Astrocyte (in vitro differentiated cells and primary cell): ENCODE measurements around the gene PLA2G2D. TPM values are rescaled to one million over a fixed set of nuclear protein-coding genes. Genes with fewer than 3 reads are reported as not detected.

Experiments
- DNase-seq: peaks from one replicate; pipeline ENCODE4 v3.0.0-alpha.2; 2010; ENCODE audit warnings: low read depth
- FAIRE-seq: peaks from 2 replicates; lab custom pipeline; 2011; peaks lifted over from hg19 to GRCh38; lab: Jason Lieb, UNC
- H2AFZ ChIP-seq: 2 replicates; pipeline ENCODE4 v1.6.0; 2012; ENCODE audit warnings: low read depth, low read length, inconsistent platforms
- H3K27ac ChIP-seq: 2 replicates; pipeline ENCODE4 v1.5.1; 2011; ENCODE audit warnings: low read depth, low read length, inconsistent platforms
- H3K27me3 ChIP-seq: 2 replicates; pipeline ENCODE4 v1.6.0; 2011; ENCODE audit warnings: low read length, inconsistent platforms; ENCODE audit not compliant: insufficient read depth
- H3K36me3 ChIP-seq: 2 replicates; pipeline ENCODE4 v1.5.1; 2011; ENCODE audit warnings: low read length, inconsistent platforms; ENCODE audit not compliant: insufficient read depth
- H3K4me1 ChIP-seq: 2 replicates; pipeline ENCODE4 v1.5.1; 2011; ENCODE audit warnings: low read length, inconsistent platforms; ENCODE audit not compliant: insufficient read depth
- H3K4me2 ChIP-seq: 2 replicates; pipeline ENCODE4 v1.6.0; 2012; ENCODE audit warnings: low read length, inconsistent platforms
- H3K4me3 ChIP-seq: 2 replicates; pipeline ENCODE4 v1.5.1; 2011; ENCODE audit warnings: low read depth, mild to moderate bottlenecking, low read length, inconsistent platforms; ENCODE audit not compliant: insufficient read depth
- H3K79me2 ChIP-seq: 2 replicates; pipeline ENCODE4 v1.6.0; 2012; ENCODE audit warnings: mild to moderate bottlenecking, low read length, inconsistent platforms; ENCODE audit not compliant: insufficient read depth
- H3K9ac ChIP-seq: 2 replicates; pipeline ENCODE4 v1.6.0; 2012; ENCODE audit warnings: mild to moderate bottlenecking, low read length, inconsistent platforms
- H3K9me3 ChIP-seq: 2 replicates; pipeline ENCODE4 v1.5.1; 2012; ENCODE audit warnings: low read depth, mild to moderate bottlenecking, low read length, inconsistent platforms; ENCODE audit not compliant: insufficient read depth
- H4K20me1 ChIP-seq: 2 replicates; pipeline ENCODE4 v1.6.0; 2012; ENCODE audit warnings: low read length, inconsistent platforms; ENCODE audit not compliant: insufficient read depth
- H3K27ac Mint-ChIP-seq: one replicate; pipeline ENCODE4 v1.8.0; 2021; ENCODE audit warnings: mild to moderate bottlenecking, mixed read lengths; ENCODE audit not compliant: unreplicated experiment
- H3K27me3 Mint-ChIP-seq: one replicate; pipeline ENCODE4 v1.8.0; 2021; ENCODE audit warnings: low read depth, mixed read lengths; ENCODE audit not compliant: unreplicated experiment
- H3K36me3 Mint-ChIP-seq: one replicate; pipeline ENCODE4 v1.8.0; 2021; ENCODE audit warnings: low read depth, mixed read lengths; ENCODE audit not compliant: unreplicated experiment
- H3K4me1 Mint-ChIP-seq: one replicate; pipeline ENCODE4 v1.8.0; 2021; ENCODE audit warnings: low read depth, mixed read lengths; ENCODE audit not compliant: unreplicated experiment
- H3K4me3 Mint-ChIP-seq: one replicate; pipeline ENCODE4 v1.8.0; 2021; ENCODE audit warnings: mild to moderate bottlenecking, moderate library complexity, mixed read lengths; ENCODE audit not compliant: unreplicated experiment
- H3K9me3 Mint-ChIP-seq: one replicate; pipeline ENCODE4 v1.8.0; 2021; ENCODE audit warnings: mild to moderate bottlenecking, mixed read lengths; ENCODE audit not compliant: unreplicated experiment
- EZH2 ChIP-seq: IDR thresholded peaks from 2 replicates; pipeline ENCODE4 v1.6.1; 2012; ENCODE audit warnings: mild to moderate bottlenecking, low read length, inconsistent platforms; ENCODE audit not compliant: insufficient read depth
- total RNA-seq: library from RNA; stranded (reverse); gene quantifications from 2 replicates; pipeline ENCODE4 v1.2.1, GENCODE V29; 2021
- TF ChIP-seq, protein P1 (sequence below): IDR thresholded peaks from 2 replicates; pipeline ENCODE4 v1.5.1; 2011; ENCODE audit warnings: low read depth, mild to moderate bottlenecking, inconsistent platforms, low read length, moderate library complexity; ENCODE audit not compliant: insufficient read depth

The PLA2G2D gene
- total RNA-seq, 1 donor from 2014 or later: not detected

DNA sequence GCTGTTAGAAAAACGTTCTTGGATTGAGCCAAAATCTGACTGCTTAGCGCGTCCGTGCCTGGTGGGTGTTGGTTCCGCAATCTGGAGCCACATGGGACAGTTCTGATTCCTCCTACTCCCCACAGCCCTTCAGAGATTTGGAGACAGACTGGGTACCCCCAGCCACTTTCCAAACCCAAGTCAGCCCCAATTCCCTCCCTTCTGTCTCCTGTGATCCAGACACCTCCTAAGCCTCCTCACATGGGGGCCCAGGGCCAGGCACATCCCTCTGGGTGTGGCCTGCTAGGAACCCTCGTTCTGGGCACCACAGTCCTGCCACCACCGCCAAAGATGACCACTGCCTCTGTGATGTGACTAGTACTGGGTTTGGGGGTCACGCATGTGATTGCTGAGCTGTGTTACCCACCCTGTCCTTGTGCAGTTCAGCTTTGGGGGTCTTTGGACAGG, 44.6 kb downstream of the PLA2G2D start:
- no peak overlapping the region for H3K4me3 ChIP-seq
- no peaks in the 10 kb centered on the region for H3K4me1 ChIP-seq
- H3K4me1 Mint-ChIP-seq: no peaks in the 10 kb centered on the region
- no peak overlapping the region for H3K27ac ChIP-seq
- TF ChIP-seq, protein P1, sequence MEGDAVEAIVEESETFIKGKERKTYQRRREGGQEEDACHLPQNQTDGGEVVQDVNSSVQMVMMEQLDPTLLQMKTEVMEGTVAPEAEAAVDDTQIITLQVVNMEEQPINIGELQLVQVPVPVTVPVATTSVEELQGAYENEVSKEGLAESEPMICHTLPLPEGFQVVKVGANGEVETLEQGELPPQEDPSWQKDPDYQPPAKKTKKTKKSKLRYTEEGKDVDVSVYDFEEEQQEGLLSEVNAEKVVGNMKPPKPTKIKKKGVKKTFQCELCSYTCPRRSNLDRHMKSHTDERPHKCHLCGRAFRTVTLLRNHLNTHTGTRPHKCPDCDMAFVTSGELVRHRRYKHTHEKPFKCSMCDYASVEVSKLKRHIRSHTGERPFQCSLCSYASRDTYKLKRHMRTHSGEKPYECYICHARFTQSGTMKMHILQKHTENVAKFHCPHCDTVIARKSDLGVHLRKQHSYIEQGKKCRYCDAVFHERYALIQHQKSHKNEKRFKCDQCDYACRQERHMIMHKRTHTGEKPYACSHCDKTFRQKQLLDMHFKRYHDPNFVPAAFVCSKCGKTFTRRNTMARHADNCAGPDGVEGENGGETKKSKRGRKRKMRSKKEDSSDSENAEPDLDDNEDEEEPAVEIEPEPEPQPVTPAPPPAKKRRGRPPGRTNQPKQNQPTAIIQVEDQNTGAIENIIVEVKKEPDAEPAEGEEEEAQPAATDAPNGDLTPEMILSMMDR: no peak
- no peak for TF ChIP-seq EZH2
- FAIRE-seq: no peak
- H3K9ac ChIP-seq: no peak overlapping the region
- H4K20me1 ChIP-seq: no peaks in the 10 kb centered on the region
- H3K27ac Mint-ChIP-seq: no peak overlapping the region
- no peaks in the 10 kb centered on the region for H3K79me2 ChIP-seq
- H3K4me3 Mint-ChIP-seq: no peak overlapping the region
- H3K27me3 Mint-ChIP-seq: peaks cover 44% of the 10 kb centered on the region
- H3K36me3 ChIP-seq: no peaks in the 10 kb centered on the region
- H3K36me3 Mint-ChIP-seq: peaks cover 1% of the 10 kb centered on the region
- H3K4me2 ChIP-seq: no peak overlapping the region
- peaks cover 14% of the 10 kb centered on the region for H3K9me3 Mint-ChIP-seq
- H3K27me3 ChIP-seq: peaks cover 2% of the 10 kb centered on the region
- DNase-seq: no peak
- no peaks in the 10 kb centered on the region for H3K9me3 ChIP-seq
- no peak overlapping the region for H2AFZ ChIP-seq

DNA sequence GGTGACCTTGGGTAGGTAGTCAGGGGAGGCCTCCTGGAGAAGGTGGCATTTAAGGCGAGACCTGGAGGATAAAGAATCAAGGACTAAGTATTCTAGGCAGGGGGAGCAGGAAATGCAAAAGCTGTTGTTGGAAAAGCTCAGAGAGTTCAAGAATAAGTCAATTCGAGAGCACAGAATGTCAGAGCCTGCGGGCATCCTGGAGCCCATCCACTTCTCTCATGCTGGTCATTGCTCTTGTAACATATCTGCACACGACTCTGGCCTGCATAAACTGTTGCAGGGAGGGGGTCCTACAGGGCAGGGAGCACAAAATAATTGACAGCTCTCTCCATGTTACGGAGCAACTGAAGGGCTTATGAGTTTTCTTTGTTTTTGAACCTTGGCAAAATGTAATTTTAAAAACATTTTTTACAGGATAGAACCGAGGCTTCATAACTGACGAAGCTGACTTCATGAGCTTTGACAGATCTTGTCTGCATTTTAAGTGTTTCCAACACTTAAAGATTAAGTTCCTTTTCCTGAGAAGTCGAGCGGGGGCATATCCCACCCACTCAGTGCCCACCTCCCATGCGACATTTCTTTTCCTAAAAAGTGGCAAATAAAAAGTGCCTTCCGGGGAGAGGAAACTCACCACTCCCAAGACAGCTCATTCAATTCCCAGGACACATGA, 45.1 kb downstream of the PLA2G2D start:
- H2AFZ ChIP-seq: no peak overlapping the region
- H3K4me3 ChIP-seq: no peak overlapping the region
- no peak overlapping the region for H3K4me3 Mint-ChIP-seq

More for the DNA sequence above, 45.1 kb downstream of the PLA2G2D start:
- no peak overlapping the region for H3K27ac ChIP-seq
- no peaks in the 10 kb centered on the region for H3K4me1 ChIP-seq
- no peaks in the 10 kb centered on the region for H3K9me3 ChIP-seq
- Mint-ChIP-seq H3K9me3 (peaks cover 14% of the 10 kb centered on the region), H3K27me3 (peaks cover 42% of the 10 kb centered on the region), H3K27ac (no peak overlapping the region), H3K36me3 (peaks cover 1% of the 10 kb centered on the region), H3K4me1 (no peaks in the 10 kb centered on the region)
- DNase-seq (no peak), FAIRE-seq (no peak)
- H3K36me3 ChIP-seq: no peaks in the 10 kb centered on the region
- no peaks in the 10 kb centered on the region for H4K20me1 ChIP-seq
- TF ChIP-seq EZH2: no peak
- TF ChIP-seq, protein P1: no peak
- no peak overlapping the region for H3K4me2 ChIP-seq
- H3K9ac ChIP-seq: no peak overlapping the region
- peaks cover 2% of the 10 kb centered on the region for H3K27me3 ChIP-seq
- no peaks in the 10 kb centered on the region for H3K79me2 ChIP-seq
